Endothelial cell of hepatic sinusoid (primary cell): Measurements from ENCODE around the gene KCNN3.

ENCODE experiments used
- in situ Hi-C: cut with HindIII; loops from 2 replicates; pipeline ENCODE4 v1.10.0; 2017; ENCODE audit warnings: low sequenced_read_pairs

KCNN3 gene

GRCh38 chr1:154863315-154864174 lies 6.5 kb downstream of the KCNN3 start:
- in situ Hi-C loops = no loop called here

- in situ Hi-C loops = no loop called here
Measured at GRCh38 chr1:154862907-154863306, 7.2 kb downstream of the KCNN3 start.

GRCh38 chr1:154861607-154862094 lies 8.4 kb downstream of the KCNN3 start:
- in situ Hi-C loops = no loop called here

GRCh38 chr1:154860156-154860870 lies 9.8 kb downstream of the KCNN3 start:
- in situ Hi-C loops = no loop called here

- in situ Hi-C loops = loop anchor here (5.0 kb wide), 1 partner anchor 92 kb away; no protein-coding TSS in a partner anchor
Measured at GRCh38 chr1:154859786-154860155, 10.3 kb downstream of the KCNN3 start.

GRCh38 chr1:154859151-154859785 lies 10.8 kb downstream of the KCNN3 start:
- in situ Hi-C loops = loop anchor here (5.0 kb wide), 1 partner anchor 92 kb away; no protein-coding TSS in a partner anchor

- in situ Hi-C loops = loop anchor here (5.0 kb wide), 1 partner anchor 90 kb away; no protein-coding TSS in a partner anchor
Measured at GRCh38 chr1:154857441-154858215, 12.5 kb downstream of the KCNN3 start.

- in situ Hi-C loops = loop anchor here (5.0 kb wide), 1 partner anchor 90 kb away; no protein-coding TSS in a partner anchor
Measured at GRCh38 chr1:154857022-154857421, 13.1 kb downstream of the KCNN3 start.

- in situ Hi-C loops = loop anchor here (5.0 kb wide), 1 partner anchor 89 kb away; no protein-coding TSS in a partner anchor
Measured at GRCh38 chr1:154856544-154856943, 13.5 kb downstream of the KCNN3 start.

- in situ Hi-C loops = loop anchor here (5.0 kb wide), 1 partner anchor 89 kb away; no protein-coding TSS in a partner anchor
Measured at GRCh38 chr1:154856049-154856448, 14.0 kb downstream of the KCNN3 start.

- in situ Hi-C loops = loop anchor here (5.0 kb wide), 1 partner anchor 88 kb away; no protein-coding TSS in a partner anchor
Measured at GRCh38 chr1:154855186-154855851, 14.8 kb downstream of the KCNN3 start.

- in situ Hi-C loops = no loop called here
Measured at GRCh38 chr1:154852845-154853244, 17.2 kb downstream of the KCNN3 start.

- in situ Hi-C loops = no loop called here
Measured at GRCh38 chr1:154851392-154852177, 18.5 kb downstream of the KCNN3 start.

GRCh38 chr1:154849645-154850131 lies 20.4 kb downstream of the KCNN3 start:
- in situ Hi-C loops = no loop called here

- in situ Hi-C loops = no loop called here
Measured at GRCh38 chr1:154848983-154849382, 21.1 kb downstream of the KCNN3 start.

GRCh38 chr1:154847891-154848290 lies 22.2 kb downstream of the KCNN3 start:
- in situ Hi-C loops = no loop called here

GRCh38 chr1:154846565-154847442 lies 23.3 kb downstream of the KCNN3 start:
- in situ Hi-C loops = no loop called here

- in situ Hi-C loops = no loop called here
Measured at GRCh38 chr1:154845879-154846278, 24.2 kb downstream of the KCNN3 start.
